GM18508 (cell line): ENCODE measurements around the gene ERCC6.

Experiments used
- ATAC-seq: cut with Tn5 transposase; IDR thresholded peaks from one replicate; pipeline ENCODE4 v1.9.1; 2021; ENCODE audit warnings: moderate number of reproducible peaks; ENCODE audit not compliant: insufficient read depth, unreplicated experiment

ERCC6 gene

GRCh38 chr10:49516216-49516970 is 22.5 kb downstream of the ERCC6 start:
- no peak for ATAC-seq

GRCh38 chr10:49512121-49512809 is 26.7 kb downstream of the ERCC6 start:
- no peak for ATAC-seq

- no peak for ATAC-seq
Observed at GRCh38 chr10:49509771-49510303, 29.1 kb downstream of the ERCC6 start.

- ATAC-seq, result no peak
Observed at GRCh38 chr10:49508654-49509053, 30.3 kb downstream of the ERCC6 start.

- no peak for ATAC-seq
Observed at GRCh38 chr10:49508249-49508648, 30.7 kb downstream of the ERCC6 start.

- ATAC-seq, result no peak
Observed at GRCh38 chr10:49505589-49505988, 33.3 kb downstream of the ERCC6 start.

GRCh38 chr10:49505076-49505475 is 33.8 kb downstream of the ERCC6 start:
- no peak for ATAC-seq

GRCh38 chr10:49504528-49504927 is 34.4 kb downstream of the ERCC6 start:
- no peak for ATAC-seq

GRCh38 chr10:49502358-49502757 is 36.6 kb downstream of the ERCC6 start:
- ATAC-seq, result no peak

GRCh38 chr10:49500412-49500811 is 38.5 kb downstream of the ERCC6 start:
- ATAC-seq, result no peak

GRCh38 chr10:49499305-49499851 is 39.5 kb downstream of the ERCC6 start:
- ATAC-seq, result no peak

GRCh38 chr10:49498425-49498824 is 40.5 kb downstream of the ERCC6 start:
- ATAC-seq, result no peak

- no peak for ATAC-seq
Observed at GRCh38 chr10:49497358-49497757, 41.6 kb downstream of the ERCC6 start.

GRCh38 chr10:49488056-49488717 is 50.7 kb downstream of the ERCC6 start:
- ATAC-seq, result no peak

- no peak for ATAC-seq
Observed at GRCh38 chr10:49486738-49487137, 52.2 kb downstream of the ERCC6 start.

- no peak for ATAC-seq
Observed at GRCh38 chr10:49486009-49486408, 52.9 kb downstream of the ERCC6 start.

- no peak for ATAC-seq
Observed at GRCh38 chr10:49484486-49485235, 54.3 kb downstream of the ERCC6 start.

- no peak for ATAC-seq
Observed at GRCh38 chr10:49478819-49479218, 60.1 kb downstream of the ERCC6 start.

- no peak for ATAC-seq
Observed at GRCh38 chr10:49474901-49475300, 64.0 kb downstream of the ERCC6 start.

GRCh38 chr10:49471532-49471931 is 67.4 kb downstream of the ERCC6 start:
- no peak for ATAC-seq
